Measurements from ENCODE around the gene NLRP6. TPM values are rescaled to one million over a fixed set of nuclear protein-coding genes. Genes with fewer than 3 reads are reported as not detected.
A peak's percentile ranks its signal among the peaks of the same experiment; 100 is the strongest.

NLRP6 gene
- total and polyA plus RNA-seq, 2 donors (not counting 1 experiment from before 2014, with no cell fraction given), result 1.4 to 2.7 TPM

DNA sequence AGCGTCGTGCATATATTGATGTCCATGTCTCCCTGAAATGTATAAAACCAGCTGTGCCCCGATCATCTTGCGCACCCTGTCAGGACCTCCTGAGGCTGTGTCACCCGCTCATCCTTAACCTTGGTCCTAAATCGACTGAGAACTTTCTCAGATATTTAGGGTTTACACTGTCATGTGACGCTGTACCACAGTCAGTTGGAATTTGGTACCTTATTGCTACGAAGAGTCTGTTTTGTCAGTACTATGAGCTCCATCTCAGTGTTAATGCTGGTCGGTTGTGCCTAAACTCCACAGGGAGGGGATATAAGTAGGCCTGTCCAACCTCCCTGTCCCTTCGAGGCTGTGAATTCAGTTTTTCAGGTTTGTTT is 27.6 kb downstream of the NLRP6 start:
- Histone ChIP-seq H2AFZ (ENCODE audit: insufficient read depth, low read depth, low read length, poor library complexity, severe bottlenecking) (no peak overlapping the region), H3K27me3 (replicated peaks in 1 of 4; ENCODE audit: control extremely low read depth in 1 of 4, control insufficient read depth in 3 of 4, insufficient read depth in 4 of 4, low read length in 3 of 4) (no peaks in the 10 kb centered on the region), H3K4me1 (ENCODE audit: control insufficient read depth in 2 of 2, insufficient read depth in 2 of 2, low read length in 2 of 2) (peaks cover 28 to 56% of the 10 kb centered on the region in 2 donors), H3K79me2 (ENCODE audit: control insufficient read depth, insufficient read depth, low read length) (peaks cover 7% of the 10 kb centered on the region), H3K9me3 (ENCODE audit: control extremely low read depth in 1 of 3, control insufficient read depth in 2 of 3, insufficient read depth in 1 of 3, low read length in 2 of 3) (no peaks in the 10 kb centered on the region), H3K27ac (ENCODE audit: low read length in 2 of 2) (no peak overlapping the region), H3K36me3 (replicated peaks in 1 of 2; ENCODE audit: control extremely low read depth in 1 of 2, control insufficient read depth in 1 of 2, extremely low read depth in 1 of 2, insufficient read depth in 2 of 2, low read length in 1 of 2) (no peaks in the 10 kb centered on the region), H3K9ac (ENCODE audit: low read length) (no peak overlapping the region), H3K4me2 (replicated peaks; ENCODE audit: low read depth, low read length, poor library complexity, severe bottlenecking) (no peak overlapping the region), H4K20me1 (ENCODE audit: control insufficient read depth, insufficient read depth, low read length, poor library complexity, severe bottlenecking) (no peaks in the 10 kb centered on the region), H3K4me3 (ENCODE audit: control extremely low read depth in 1 of 5, extremely low read depth in 1 of 5, insufficient read depth in 1 of 5, low read depth in 2 of 5, low read length in 4 of 5) (no peak overlapping the region)
- CTCF ChIA-PET, result interaction anchor here (0.5 to 5.6 kb wide), 20 partner anchors 11 to 456 kb away, joined by 3 to 54 read pairs (median 6); partner anchors contain the start of genes BET1L, HRAS, PGGHG and PTDSS2
- Mint-ChIP-seq H3K4me3 (no peak overlapping the region), H3K27ac (no peak overlapping the region), H3K9me3 (ENCODE audit: insufficient read depth) (no peaks in the 10 kb centered on the region), H3K27me3 (no peaks in the 10 kb centered on the region), H3K4me1 (peaks cover 48% of the 10 kb centered on the region)
- intact Hi-C loops (cut with micrococcal nuclease), result loop anchor here (2.0 to 5.0 kb wide), 3 partner anchors 39 to 145 kb away; partner anchors contain the start of gene PTDSS2
- no peak for TF ChIP-seq EZH2 (IDR thresholded peaks at IDR 0.05; ENCODE audit: borderline replicate concordance, insufficient read depth, low read depth, low read length, poor library complexity, severe bottlenecking)
- TF ChIP-seq, protein P1, sequence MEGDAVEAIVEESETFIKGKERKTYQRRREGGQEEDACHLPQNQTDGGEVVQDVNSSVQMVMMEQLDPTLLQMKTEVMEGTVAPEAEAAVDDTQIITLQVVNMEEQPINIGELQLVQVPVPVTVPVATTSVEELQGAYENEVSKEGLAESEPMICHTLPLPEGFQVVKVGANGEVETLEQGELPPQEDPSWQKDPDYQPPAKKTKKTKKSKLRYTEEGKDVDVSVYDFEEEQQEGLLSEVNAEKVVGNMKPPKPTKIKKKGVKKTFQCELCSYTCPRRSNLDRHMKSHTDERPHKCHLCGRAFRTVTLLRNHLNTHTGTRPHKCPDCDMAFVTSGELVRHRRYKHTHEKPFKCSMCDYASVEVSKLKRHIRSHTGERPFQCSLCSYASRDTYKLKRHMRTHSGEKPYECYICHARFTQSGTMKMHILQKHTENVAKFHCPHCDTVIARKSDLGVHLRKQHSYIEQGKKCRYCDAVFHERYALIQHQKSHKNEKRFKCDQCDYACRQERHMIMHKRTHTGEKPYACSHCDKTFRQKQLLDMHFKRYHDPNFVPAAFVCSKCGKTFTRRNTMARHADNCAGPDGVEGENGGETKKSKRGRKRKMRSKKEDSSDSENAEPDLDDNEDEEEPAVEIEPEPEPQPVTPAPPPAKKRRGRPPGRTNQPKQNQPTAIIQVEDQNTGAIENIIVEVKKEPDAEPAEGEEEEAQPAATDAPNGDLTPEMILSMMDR (IDR thresholded peaks at IDR 0.05), result no peak
- WGBS (ENCODE audit: insufficient coverage), result 97% methylated on average over 10 of the region's 10 CpGs
- ATAC-seq (ENCODE audit: low read depth), result no peak
- POLR2A ChIA-PET, result interaction anchor here (2.2 kb wide), 1 partner anchor 38 kb away, joined by 11 read pairs; no protein-coding TSS in a partner anchor
- no peak for DNase-seq

- Mint-ChIP-seq H3K9me3 (ENCODE audit: insufficient read depth) (no peaks in the 10 kb centered on the region), H3K4me1 (peaks cover 49% of the 10 kb centered on the region), H3K27me3 (no peaks in the 10 kb centered on the region), H3K27ac (peak overlapping the region; percentile 70), H3K4me3 (peak overlapping the region; percentile 37)
- Histone ChIP-seq H3K27ac (ENCODE audit: low read length in 2 of 2) (peak overlapping the region; percentile 29 to 51), H3K79me2 (ENCODE audit: control insufficient read depth, insufficient read depth, low read length) (peaks cover 10% of the 10 kb centered on the region), H3K36me3 (replicated peaks in 1 of 2; ENCODE audit: control extremely low read depth in 1 of 2, control insufficient read depth in 1 of 2, extremely low read depth in 1 of 2, insufficient read depth in 2 of 2, low read length in 1 of 2) (no peaks in the 10 kb centered on the region), H2AFZ (ENCODE audit: insufficient read depth, low read depth, low read length, poor library complexity, severe bottlenecking) (no peak overlapping the region), H3K9me3 (ENCODE audit: control extremely low read depth in 1 of 3, control insufficient read depth in 2 of 3, insufficient read depth in 1 of 3, low read length in 2 of 3) (no peaks in the 10 kb centered on the region), H3K4me2 (replicated peaks; ENCODE audit: low read depth, low read length, poor library complexity, severe bottlenecking) (no peak overlapping the region), H3K27me3 (replicated peaks in 1 of 4; ENCODE audit: control extremely low read depth in 1 of 4, control insufficient read depth in 3 of 4, insufficient read depth in 4 of 4, low read length in 3 of 4) (no peaks in the 10 kb centered on the region), H3K9ac (ENCODE audit: low read length) (no peak overlapping the region), H3K4me1 (ENCODE audit: control insufficient read depth in 2 of 2, insufficient read depth in 2 of 2, low read length in 2 of 2) (peaks cover 31 to 59% of the 10 kb centered on the region in 2 donors), H4K20me1 (ENCODE audit: control insufficient read depth, insufficient read depth, low read length, poor library complexity, severe bottlenecking) (no peaks in the 10 kb centered on the region), H3K4me3 (ENCODE audit: control extremely low read depth in 1 of 5, extremely low read depth in 1 of 5, insufficient read depth in 1 of 5, low read depth in 2 of 5, low read length in 4 of 5) (no peak overlapping the region)
- intact Hi-C loops (cut with micrococcal nuclease), result loop anchor here (5.0 kb wide), 1 partner anchor 40 kb away; no protein-coding TSS in a partner anchor
- no peak for ATAC-seq (ENCODE audit: low read depth)
- no peak for DNase-seq
- POLR2A ChIA-PET, result no interaction called here
- no peak for TF ChIP-seq EZH2 (IDR thresholded peaks at IDR 0.05; ENCODE audit: borderline replicate concordance, insufficient read depth, low read depth, low read length, poor library complexity, severe bottlenecking)
- TF ChIP-seq, protein P1 (IDR thresholded peaks at IDR 0.05), result no peak
- CTCF ChIA-PET, result interaction anchor here (0.5 to 5.6 kb wide), 13 partner anchors 10 to 171 kb away, joined by 3 to 54 read pairs (median 7); partner anchors contain the start of genes BET1L, IFITM3, PTDSS2 and RIC8A
- WGBS (ENCODE audit: insufficient coverage), result 84% methylated on average over 15 of the region's 17 CpGs
Measured at GRCh38 chr11:306645-307371, 28.6 kb downstream of the NLRP6 start.

Measured in B cell (primary cell).